HepG2 (cell line): Measurements from ENCODE around the gene ANO2. TPM values are rescaled to one million over a fixed set of nuclear protein-coding genes. Genes with fewer than 3 reads are reported as not detected.

ENCODE experiments used
- ATAC-seq: fragments of 200-7000 bp; cut with Tn5 transposase; 3 replicates; pipeline ENCODE4 v1.9.1; 2020; ENCODE audit warnings: mild to moderate bottlenecking, moderate library complexity
- BruUV-seq: library from RNA; stranded (reverse); fragments of 400-500 nt; replicated peaks from 2 replicates; lab custom pipeline; 2021; lab: Mats Ljungman, UMichigan
- CTCF ChIA-PET: fragments of 300-600 bp; formaldehyde crosslinking; extraction: SDS; loops from one replicate; lab custom pipeline; 2021; ENCODE audit warnings: low total read pairs, inconsistent platforms, low intra/inter-chr PET ratio; lab: Yijun Ruan, JAX
- POLR2A ChIA-PET: fragments of 350-600 bp; sonication (Branson Sonifier 250); formaldehyde crosslinking; loops from one replicate; lab custom pipeline; 2020; ENCODE audit warnings: antibody characterized with exemption, inconsistent platforms; lab: Yijun Ruan, JAX
- DNase-seq: peaks from one replicate; pipeline ENCODE4 v3.0.0-alpha.2; 2015; ENCODE audit warnings: low spot score
- FAIRE-seq: peaks from 3 replicates; lab custom pipeline; 2011; peaks lifted over from hg19 to GRCh38; lab: Jason Lieb, UNC
- H2AFZ ChIP-seq: one replicate; pipeline ENCODE4 v1.6.1; 2011; ENCODE audit warnings: low read length, inconsistent platforms
- H3K27ac ChIP-seq: fragments of 300-600 bp; 3 replicates; pipeline ENCODE4 v1.8.0; 2011; ENCODE audit warnings: mixed run types, mild to moderate bottlenecking, mixed read lengths, low read length, inconsistent platforms; ENCODE audit not compliant: insufficient read depth; ENCODE audit errors: extremely low read length
- H3K27me3 ChIP-seq, 2 experiments: fragments of 200-600 bp in 1 of 2; 2 replicates in 1 of 2; 3 replicates in 1 of 2; pipeline versions ENCODE4 v1.6.0 to v1.8.0; 2011; ENCODE audit warnings: low read length in 2 of 2, mild to moderate bottlenecking in 2 of 2, moderate library complexity in 2 of 2, inconsistent platforms in 1 of 2; ENCODE audit not compliant: insufficient read depth in 2 of 2, control insufficient read depth in 1 of 2
- H3K36me3 ChIP-seq, 2 experiments: fragments of 200-600 bp in 1 of 2; replicated peaks in 1 of 2; 2 replicates in 1 of 2; 3 replicates in 1 of 2; pipeline versions ENCODE4 v1.5.1 to v1.8.0; 2011; ENCODE audit warnings: low read length in 2 of 2, inconsistent platforms in 1 of 2; ENCODE audit not compliant: insufficient read depth in 2 of 2, control insufficient read depth in 1 of 2
- H3K4me1 ChIP-seq: 2 replicates; pipeline ENCODE4 v1.5.1; 2012; ENCODE audit warnings: low read length, inconsistent platforms; ENCODE audit not compliant: insufficient read depth
- H3K4me2 ChIP-seq: 2 replicates; pipeline ENCODE4 v1.6.0; 2011; ENCODE audit warnings: low read depth, low read length, inconsistent platforms
- H3K4me3 ChIP-seq, 3 experiments: fragments of 200-600 bp in 1 of 3; sonication (generic), shearing (Covaris generic) in 1 of 3; replicated peaks in 1 of 3; 2 replicates each; pipeline ENCODE4 v1.5.1; 2011 to 2016; ENCODE audit warnings: low read length in 3 of 3, inconsistent platforms in 2 of 3, low read depth in 2 of 3, mild to moderate bottlenecking in 2 of 3, control low read depth in 1 of 3, mixed read lengths in 1 of 3; ENCODE audit not compliant: insufficient read depth in 1 of 3
- H3K79me2 ChIP-seq: one replicate; pipeline ENCODE4 v1.6.1; 2011; ENCODE audit warnings: low read length, inconsistent platforms; ENCODE audit not compliant: insufficient read depth
- H3K9ac ChIP-seq: 2 replicates; pipeline ENCODE4 v1.6.0; 2011; ENCODE audit warnings: mild to moderate bottlenecking, low read depth, low read length, inconsistent platforms; ENCODE audit not compliant: insufficient read depth
- H3K9me3 ChIP-seq: 2 replicates; pipeline ENCODE4 v1.5.1; 2012; ENCODE audit warnings: mild to moderate bottlenecking, low read length
- H4K20me1 ChIP-seq: 2 replicates; pipeline ENCODE4 v1.6.0; 2011; ENCODE audit warnings: inconsistent platforms, mild to moderate bottlenecking, low read length, moderate library complexity; ENCODE audit not compliant: insufficient read depth
- CENPX ChIP-seq: sonication (generic); formaldehyde crosslinking; IDR thresholded peaks from 2 replicates; pipeline ENCODE4 v1.9.0; 2021; ENCODE audit warnings: mild to moderate bottlenecking, missing genetic modification reagents, moderate library complexity
- CHCHD3 ChIP-seq: sonication (generic); formaldehyde crosslinking; IDR thresholded peaks from 2 replicates; pipeline ENCODE4 v1.8.0; 2022; ENCODE audit warnings: mild to moderate bottlenecking, missing genetic modification reagents, moderate library complexity
- HMGA1 ChIP-seq: sonication (generic); formaldehyde crosslinking; conservative IDR thresholded peaks from 2 replicates; pipeline ENCODE4 v1.4.0; 2020; ENCODE audit warnings: missing genetic modification reagents
- SMARCC2 ChIP-seq: fragments of 450-650 bp; IDR thresholded peaks from 2 replicates; pipeline ENCODE4 v1.6.1; 2017; ENCODE audit warnings: antibody characterized with exemption, mild to moderate bottlenecking
- TBP ChIP-seq: sonication (generic); formaldehyde crosslinking; IDR thresholded peaks from 2 replicates; pipeline ENCODE4 v1.5.0; 2020; ENCODE audit warnings: missing genetic modification reagents
- THRA ChIP-seq: sonication (generic); formaldehyde crosslinking; IDR thresholded peaks from 2 replicates; pipeline ENCODE4 v1.4.0; 2020; ENCODE audit warnings: missing genetic modification reagents, borderline replicate concordance
- TRIM24 ChIP-seq: sonication (generic); formaldehyde crosslinking; IDR thresholded peaks from 2 replicates; pipeline ENCODE4 v1.8.0; 2022; ENCODE audit warnings: mild to moderate bottlenecking, missing genetic modification reagents
- ZNF430 ChIP-seq: sonication (generic); formaldehyde crosslinking; IDR thresholded peaks from 2 replicates; pipeline ENCODE4 v1.9.0; 2021; ENCODE audit warnings: mild to moderate bottlenecking, missing genetic modification reagents
- ZNF605 ChIP-seq: sonication (generic); formaldehyde crosslinking; IDR thresholded peaks from 2 replicates; pipeline ENCODE4 v1.8.0; 2022; ENCODE audit warnings: mild to moderate bottlenecking, missing genetic modification reagents
- WGBS: methylation state at CpG from one replicate; pipeline ENCODE4 v1.1.6; 2017; ENCODE audit warnings: low lambda C conversion rate; 5-methylcytosine and 5-hydroxymethylcytosine counted together
- in situ Hi-C: cut with HindIII; loops from 2 replicates; pipeline ENCODE4 v1.10.0; 2017; ENCODE audit warnings: low pct_unique_long_range_greater_than_20kb; ENCODE audit not compliant: extremely low pct_ligation_motif_present
- intact Hi-C: fragments of 100-400 bp; cut with micrococcal nuclease; formaldehyde crosslinking; loops from one replicate; pipeline ENCODE4 v1.10.0; 2022; ENCODE audit not compliant: unreplicated experiment
- polyA plus RNA-seq, 8 experiments: library from polyadenylated mRNA; depleted of rRNA in 3 of 8; stranded (reverse) in 7 of 8; unstranded in 1 of 8; fragments of >200 nt; fragmentation: Illumina TruSeq in 4 of 8; extraction: Trizol in 4 of 8; gene quantifications; 2 replicates each; pipeline versions ENCODE4 v1.2.1 to v1.2.3, GENCODE V29; 2011 to 2016; ENCODE audit warnings: low read depth in 4 of 8, missing spikeins in 1 of 8, mixed read lengths in 1 of 8; ENCODE audit not compliant: insufficient read depth in 1 of 8
- total RNA-seq, 5 experiments: library from RNA; depleted of rRNA; stranded (reverse); fragments of >200 nt; fragmentation: Illumina TruSeq; extraction: Trizol; gene quantifications; 2 replicates each; pipeline ENCODE4 v1.2.3, GENCODE V29; 2016; ENCODE audit warnings: low read depth in 1 of 5

ANO2 gene
- total and polyA plus RNA-seq, 2 of the 13 experiments (the other 11 are each of a cell fraction or from before 2014, with no cell fraction given), result 0.18 TPM; not detected in 1

GRCh38 chr12:5575232-5575631, 369.8 kb downstream of the ANO2 start:
- no peaks in the 10 kb centered on the region for H3K27me3 ChIP-seq
- in situ Hi-C loops, result no loop called here

GRCh38 chr12:5573390-5573789, 371.7 kb downstream of the ANO2 start:
- no peak for ATAC-seq
- intact Hi-C loops, result no loop called here
- Histone ChIP-seq H3K9me3 (no peaks in the 10 kb centered on the region), H2AFZ (no peak overlapping the region)
- no peak for TF ChIP-seq CHCHD3 (CRISPR knock-in tag)
- no peak for TF ChIP-seq TBP (CRISPR knock-in tag)
- no peak for TF ChIP-seq THRA (CRISPR knock-in tag)
- TF ChIP-seq, all 625 proteins: peak for 0
- ChIA-PET CTCF (no interaction called here), POLR2A (no interaction called here)
- no peaks in the 10 kb centered on the region for H3K36me3 ChIP-seq
- H3K4me1 ChIP-seq, result peaks cover 5% of the 10 kb centered on the region; the same call in 1 of the 2 replicates
- BruUV-seq, result no TSS peak
- 25% methylated on average over 3 of the region's 5 CpGs for WGBS
- FAIRE-seq (no peak), DNase-seq (no peak)
- H3K27ac ChIP-seq, result no peak overlapping the region
- no peaks in the 10 kb centered on the region for H4K20me1 ChIP-seq
- H3K4me3 ChIP-seq, result no peak overlapping the region
- H3K27me3 ChIP-seq, result no peaks in the 10 kb centered on the region
- H3K4me2 ChIP-seq, result no peak overlapping the region
- in situ Hi-C loops, result no loop called here
- H3K9ac ChIP-seq, result no peak overlapping the region
- no peaks in the 10 kb centered on the region for H3K79me2 ChIP-seq

More at GRCh38 chr12:5575232-5575631, 369.8 kb downstream of the ANO2 start:
- Histone ChIP-seq H3K79me2 (no peaks in the 10 kb centered on the region), H3K36me3 (no peaks in the 10 kb centered on the region), H3K9me3 (no peaks in the 10 kb centered on the region), H3K4me1 (no peaks in the 10 kb centered on the region), H4K20me1 (no peaks in the 10 kb centered on the region), H3K27ac (no peak overlapping the region), H2AFZ (no peak overlapping the region), H3K9ac (no peak overlapping the region), H3K4me2 (no peak overlapping the region), H3K4me3 (no peak overlapping the region)
- POLR2A ChIA-PET, result no interaction called here
- CTCF ChIA-PET, result no interaction called here
- intact Hi-C loops, result no loop called here
- ATAC-seq (no peak), DNase-seq (no peak), FAIRE-seq (no peak)
- TF ChIP-seq ZNF430 (CRISPR knock-in tag) (no peak), HMGA1 (CRISPR knock-in tag) (no peak), CENPX (CRISPR knock-in tag) (no peak), TRIM24 (CRISPR knock-in tag) (no peak), SMARCC2 (no peak), ZNF605 (CRISPR knock-in tag) (no peak)
- 11% methylated on average over 5 of the region's 5 CpGs for WGBS
- no TSS peak for BruUV-seq
